Measurements from ENCODE around the gene EXD3.
"Not testable (repeated sequence)": the region's sequence is repeated elsewhere in the genome, so short reads cannot be mapped to it uniquely, and the experiment has no call there.

EXD3 gene

GRCh38 chr9:137272241-137273094, 150.5 kb downstream of the EXD3 start:
- DNase-seq = no peak

GRCh38 chr9:137271696-137272076, 151.3 kb downstream of the EXD3 start:
- DNase-seq = no peak

- DNase-seq = no peak
Measured at GRCh38 chr9:137270929-137271695, 151.8 kb downstream of the EXD3 start.

- no peak for DNase-seq
Measured at GRCh38 chr9:137269231-137269772, 153.7 kb downstream of the EXD3 start.

- no peak for DNase-seq
Measured at GRCh38 chr9:137268538-137269201, 154.3 kb downstream of the EXD3 start.

GRCh38 chr9:137267933-137268355, 155.0 kb downstream of the EXD3 start:
- no peak for DNase-seq

GRCh38 chr9:137266585-137267453, 156.1 kb downstream of the EXD3 start:
- DNase-seq = no peak

GRCh38 chr9:137266162-137266527, 156.8 kb downstream of the EXD3 start:
- no peak for DNase-seq

- no peak for DNase-seq
Measured at GRCh38 chr9:137265496-137266161, 157.3 kb downstream of the EXD3 start.

GRCh38 chr9:137264067-137264466, 158.9 kb downstream of the EXD3 start:
- no peak for DNase-seq

GRCh38 chr9:137263506-137263905, 159.5 kb downstream of the EXD3 start:
- no peak for DNase-seq

GRCh38 chr9:137262909-137263285, 160.1 kb downstream of the EXD3 start:
- DNase-seq = no peak

GRCh38 chr9:137262173-137262908, 160.6 kb downstream of the EXD3 start:
- not testable (repeated sequence) for DNase-seq

All from right kidney (tissue), 1 donor.